ENCODE data around the gene PARD3B. TPM values are rescaled to one million over a fixed set of nuclear protein-coding genes. Genes with fewer than 3 reads are reported as not detected.

The PARD3B gene
- total and polyA plus RNA-seq, 2 experiments from 2014 or later, result 4.3 to 8.5 TPM

DNA sequence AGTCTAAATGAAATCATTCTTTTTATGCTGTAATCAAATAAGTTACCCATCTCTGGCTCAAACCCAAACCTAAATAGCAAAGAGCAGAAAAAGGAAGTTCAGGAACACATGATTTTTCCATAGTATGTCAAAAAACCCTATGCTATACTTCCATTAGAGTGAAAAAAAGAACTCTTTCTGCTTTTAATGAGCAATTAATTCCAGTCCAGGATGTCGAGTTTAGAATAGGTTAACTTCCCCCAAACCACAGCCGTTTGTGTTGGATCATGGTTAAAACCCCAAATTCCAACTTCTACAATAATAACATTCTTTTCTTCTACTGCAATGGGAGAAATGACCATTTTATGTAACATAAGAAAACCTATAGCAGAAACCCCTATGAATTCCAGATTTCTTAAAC lies 965.9 kb downstream of the PARD3B start:
- DNase-seq (ENCODE audit: low read depth in 1 of 2, low spot score in 1 of 2), result no peak
- no peaks in the 10 kb centered on the region for H3K36me3 ChIP-seq
- no peaks in the 10 kb centered on the region for H3K27me3 ChIP-seq
- H3K27ac ChIP-seq, result no peak overlapping the region
- TF ChIP-seq, protein P1, sequence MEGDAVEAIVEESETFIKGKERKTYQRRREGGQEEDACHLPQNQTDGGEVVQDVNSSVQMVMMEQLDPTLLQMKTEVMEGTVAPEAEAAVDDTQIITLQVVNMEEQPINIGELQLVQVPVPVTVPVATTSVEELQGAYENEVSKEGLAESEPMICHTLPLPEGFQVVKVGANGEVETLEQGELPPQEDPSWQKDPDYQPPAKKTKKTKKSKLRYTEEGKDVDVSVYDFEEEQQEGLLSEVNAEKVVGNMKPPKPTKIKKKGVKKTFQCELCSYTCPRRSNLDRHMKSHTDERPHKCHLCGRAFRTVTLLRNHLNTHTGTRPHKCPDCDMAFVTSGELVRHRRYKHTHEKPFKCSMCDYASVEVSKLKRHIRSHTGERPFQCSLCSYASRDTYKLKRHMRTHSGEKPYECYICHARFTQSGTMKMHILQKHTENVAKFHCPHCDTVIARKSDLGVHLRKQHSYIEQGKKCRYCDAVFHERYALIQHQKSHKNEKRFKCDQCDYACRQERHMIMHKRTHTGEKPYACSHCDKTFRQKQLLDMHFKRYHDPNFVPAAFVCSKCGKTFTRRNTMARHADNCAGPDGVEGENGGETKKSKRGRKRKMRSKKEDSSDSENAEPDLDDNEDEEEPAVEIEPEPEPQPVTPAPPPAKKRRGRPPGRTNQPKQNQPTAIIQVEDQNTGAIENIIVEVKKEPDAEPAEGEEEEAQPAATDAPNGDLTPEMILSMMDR (IDR thresholded peaks at IDR 0.05; ENCODE audit: low read depth, low read length), result no peak
- peaks cover 5% of the 10 kb centered on the region for H3K4me1 ChIP-seq (ENCODE audit: low read depth)
- no peak overlapping the region for H3K4me3 ChIP-seq
- no peaks in the 10 kb centered on the region for H3K9me3 ChIP-seq (ENCODE audit: low read depth)

DNA sequence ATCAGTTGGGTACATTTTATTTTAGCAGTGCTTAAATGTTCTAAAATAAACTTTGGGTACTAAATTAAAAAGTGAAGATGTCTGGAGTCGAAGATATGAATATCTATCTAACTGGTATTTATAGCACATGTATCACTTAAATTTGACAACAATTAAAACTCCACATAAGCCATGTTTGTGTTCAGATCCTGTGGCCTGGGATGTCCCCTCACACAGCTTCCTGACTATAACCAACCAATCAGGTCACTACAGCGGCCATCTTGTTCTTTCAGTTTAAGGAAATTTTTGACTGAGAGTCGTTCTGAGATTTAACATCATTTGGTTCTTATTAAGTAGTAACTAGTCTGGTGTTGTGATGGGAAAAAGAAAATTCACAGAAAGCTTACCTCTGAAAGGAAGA lies 966.4 kb downstream of the PARD3B start:
- TF ChIP-seq, protein P1 (IDR thresholded peaks at IDR 0.05; ENCODE audit: low read depth, low read length), result no peak
- Histone ChIP-seq H3K4me1 (ENCODE audit: low read depth) (peaks cover 5% of the 10 kb centered on the region), H3K4me3 (no peak overlapping the region), H3K27ac (no peak overlapping the region), H3K27me3 (no peaks in the 10 kb centered on the region), H3K36me3 (no peaks in the 10 kb centered on the region), H3K9me3 (ENCODE audit: low read depth) (no peaks in the 10 kb centered on the region)
- no peak for DNase-seq (ENCODE audit: low read depth in 1 of 2, low spot score in 1 of 2)

DNA sequence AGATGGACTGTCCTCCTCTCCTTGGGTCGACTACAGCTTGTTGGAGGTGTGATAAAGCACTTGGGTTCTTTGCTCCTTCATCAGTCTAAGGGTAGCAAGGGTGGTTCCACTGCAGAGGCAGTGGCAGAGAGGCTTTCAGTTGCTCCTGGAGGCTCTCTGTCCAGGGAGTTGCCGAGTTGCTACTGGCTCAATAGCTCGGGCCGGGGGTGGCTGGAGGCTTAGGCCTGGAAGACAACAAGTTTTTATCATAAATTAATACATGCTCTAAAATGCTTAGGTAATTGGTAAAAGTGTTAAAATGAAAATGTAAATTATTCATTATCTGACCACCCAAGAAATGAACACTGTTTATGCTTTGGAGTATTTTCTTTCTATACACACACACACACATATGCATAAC lies 975.0 kb downstream of the PARD3B start:
- no peak for DNase-seq (ENCODE audit: low read depth in 1 of 2, low spot score in 1 of 2)
- Histone ChIP-seq H3K9me3 (ENCODE audit: low read depth) (no peaks in the 10 kb centered on the region), H3K4me1 (ENCODE audit: low read depth) (no peaks in the 10 kb centered on the region), H3K4me3 (no peak overlapping the region), H3K27me3 (no peaks in the 10 kb centered on the region), H3K27ac (no peak overlapping the region), H3K36me3 (no peaks in the 10 kb centered on the region)
- TF ChIP-seq, protein P1 (IDR thresholded peaks at IDR 0.05; ENCODE audit: low read depth, low read length), result no peak

DNA sequence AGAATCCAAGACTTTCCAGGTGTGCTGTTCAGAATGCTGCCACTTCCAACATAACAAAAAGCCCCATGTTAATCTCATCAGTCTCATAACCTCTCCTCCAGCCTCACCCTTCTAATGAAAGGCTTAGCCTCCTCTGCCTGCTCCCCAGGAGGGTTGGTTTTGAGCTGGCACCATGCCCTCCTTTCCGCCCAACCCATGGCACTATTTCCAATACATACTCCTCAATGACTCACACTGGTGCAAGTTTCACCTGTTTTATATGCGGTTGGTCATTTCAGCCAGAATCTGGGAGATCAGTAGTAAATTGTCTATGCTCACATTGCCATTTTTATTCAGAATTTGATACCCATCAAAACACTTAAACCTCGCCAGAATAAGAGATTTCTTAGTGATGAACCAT lies 979.4 kb downstream of the PARD3B start:
- Histone ChIP-seq H3K4me1 (ENCODE audit: low read depth) (no peaks in the 10 kb centered on the region), H3K27me3 (no peaks in the 10 kb centered on the region), H3K36me3 (no peaks in the 10 kb centered on the region), H3K27ac (no peak overlapping the region), H3K9me3 (ENCODE audit: low read depth) (no peaks in the 10 kb centered on the region), H3K4me3 (no peak overlapping the region)
- DNase-seq (ENCODE audit: low read depth in 1 of 2, low spot score in 1 of 2), result no peak
- TF ChIP-seq, protein P1 (IDR thresholded peaks at IDR 0.05; ENCODE audit: low read depth, low read length), result no peak

DNA sequence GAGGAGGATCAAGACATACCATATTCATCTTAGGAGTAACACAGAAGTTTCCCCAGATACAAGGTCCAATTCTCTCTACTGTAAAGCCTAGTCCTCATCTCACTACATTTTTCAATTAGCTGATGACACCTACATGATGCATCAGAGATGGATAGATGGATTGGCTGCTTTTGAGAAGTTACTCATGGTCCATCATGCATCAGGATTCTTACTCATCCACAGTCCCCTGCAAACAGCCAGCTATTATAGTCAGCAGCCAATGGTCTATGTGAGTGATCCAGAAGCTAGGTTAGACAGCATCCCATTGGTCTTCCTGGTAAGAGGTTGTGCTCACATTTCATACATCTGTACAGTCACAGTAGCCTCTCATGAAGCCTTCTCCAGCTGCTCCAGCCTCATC lies 982.5 kb downstream of the PARD3B start:
- TF ChIP-seq, protein P1 (IDR thresholded peaks at IDR 0.05; ENCODE audit: low read depth, low read length), result no peak
- H3K9me3 ChIP-seq (ENCODE audit: low read depth), result no peaks in the 10 kb centered on the region
- H3K27me3 ChIP-seq, result no peaks in the 10 kb centered on the region
- H3K4me1 ChIP-seq (ENCODE audit: low read depth), result no peaks in the 10 kb centered on the region
- no peak for DNase-seq (ENCODE audit: low read depth in 1 of 2, low spot score in 1 of 2)
- no peak overlapping the region for H3K4me3 ChIP-seq
- no peaks in the 10 kb centered on the region for H3K36me3 ChIP-seq
- no peak overlapping the region for H3K27ac ChIP-seq

DNA sequence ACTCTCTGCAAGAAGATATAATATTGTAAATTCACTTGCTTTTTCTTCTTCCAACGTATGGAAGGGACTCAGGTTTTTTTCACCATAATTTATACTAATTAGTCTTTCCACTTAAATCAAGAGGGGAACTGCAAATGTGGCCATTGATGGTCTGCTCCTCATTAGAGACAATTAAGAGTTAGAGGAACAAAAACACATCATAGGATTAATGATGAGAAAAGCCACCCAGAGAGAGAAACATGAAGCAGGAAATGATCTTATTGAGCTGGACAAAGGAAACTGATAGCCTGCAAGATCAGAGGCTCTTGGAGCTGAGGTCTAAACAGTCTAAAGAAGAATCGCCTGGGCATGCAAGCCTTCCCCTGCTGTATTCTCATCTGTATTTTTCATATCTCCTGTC lies 985.8 kb downstream of the PARD3B start:
- Histone ChIP-seq H3K36me3 (no peaks in the 10 kb centered on the region), H3K27me3 (no peaks in the 10 kb centered on the region), H3K27ac (no peak overlapping the region), H3K4me3 (no peak overlapping the region), H3K9me3 (ENCODE audit: low read depth) (no peaks in the 10 kb centered on the region), H3K4me1 (ENCODE audit: low read depth) (no peaks in the 10 kb centered on the region)
- TF ChIP-seq, protein P1 (IDR thresholded peaks at IDR 0.05; ENCODE audit: low read depth, low read length), result no peak
- no peak for DNase-seq (ENCODE audit: low read depth in 1 of 2, low spot score in 1 of 2)
